GM21528 (cell line): Measurements from ENCODE around the gene SLC25A3.
"Not testable (repeated sequence)": the region's sequence is repeated elsewhere in the genome, so short reads cannot be mapped to it uniquely, and the experiment has no call there.

ENCODE experiments used
- ATAC-seq: cut with Tn5 transposase; IDR thresholded peaks from one replicate; pipeline ENCODE4 v1.9.1; 2021; ENCODE audit warnings: mild to moderate bottlenecking, moderate library complexity; ENCODE audit not compliant: unreplicated experiment, low FRiP score

Gene SLC25A3

GRCh38 chr12:98594050-98594835 lies 757 bp downstream of the SLC25A3 start:
- peak; percentile 1 for ATAC-seq

DNA sequence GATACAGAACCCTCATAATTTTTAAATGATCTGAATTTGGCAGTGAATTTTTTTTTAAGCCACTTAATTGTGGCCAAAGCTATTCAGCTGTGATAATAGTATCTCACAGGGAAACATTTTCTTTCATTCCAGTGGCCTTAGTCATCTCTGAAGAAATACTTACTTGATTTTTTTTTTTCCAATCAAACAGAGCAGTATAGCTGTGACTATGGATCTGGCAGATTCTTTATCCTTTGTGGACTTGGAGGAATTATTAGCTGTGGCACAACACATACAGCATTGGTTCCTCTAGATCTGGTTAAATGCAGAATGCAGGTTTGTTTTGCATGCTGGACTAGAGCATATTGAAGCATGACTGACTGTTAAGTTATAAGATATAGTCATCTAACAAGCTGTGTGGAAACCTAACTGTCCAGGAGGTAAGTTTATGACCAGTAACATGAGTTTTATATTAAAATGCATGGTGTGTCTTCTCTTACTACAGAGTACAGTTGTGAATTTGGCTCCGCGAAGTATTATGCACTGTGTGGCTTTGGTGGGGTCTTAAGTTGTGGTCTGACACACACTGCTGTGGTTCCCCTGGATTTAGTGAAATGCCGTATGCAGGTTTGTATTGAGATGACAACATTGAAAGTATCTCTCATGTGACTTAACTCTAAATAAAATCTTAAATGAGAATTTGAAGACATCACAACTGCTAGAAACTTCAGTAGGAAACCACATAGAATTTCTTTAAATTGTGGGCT lies 1.9 kb downstream of the SLC25A3 start:
- no peak for ATAC-seq

DNA sequence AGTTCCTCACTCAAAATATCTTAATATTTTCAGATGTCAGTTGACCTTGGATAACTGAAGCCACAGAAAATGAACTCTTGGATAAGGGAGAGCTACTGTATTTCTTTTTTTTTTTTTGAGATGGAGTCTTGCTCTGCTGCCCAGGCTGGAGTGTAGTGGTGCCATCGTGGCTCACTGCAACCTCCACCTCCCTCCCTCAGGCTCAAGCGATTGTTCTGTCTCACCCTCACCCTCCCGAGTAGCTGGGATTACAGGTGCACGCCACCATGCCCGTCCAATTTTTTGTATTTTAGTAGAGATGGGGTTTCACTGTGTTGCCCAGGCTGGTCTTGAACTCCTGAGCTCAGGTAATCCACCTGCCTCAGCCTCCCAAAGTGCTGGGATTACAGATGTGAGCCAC lies 3.8 kb downstream of the SLC25A3 start:
- ATAC-seq = not testable (repeated sequence)

- ATAC-seq = no peak
Observed at GRCh38 chr12:98601924-98602323, 8.4 kb downstream of the SLC25A3 start.

- ATAC-seq = no peak
Observed at GRCh38 chr12:98606359-98606988, 13.0 kb downstream of the SLC25A3 start.

DNA sequence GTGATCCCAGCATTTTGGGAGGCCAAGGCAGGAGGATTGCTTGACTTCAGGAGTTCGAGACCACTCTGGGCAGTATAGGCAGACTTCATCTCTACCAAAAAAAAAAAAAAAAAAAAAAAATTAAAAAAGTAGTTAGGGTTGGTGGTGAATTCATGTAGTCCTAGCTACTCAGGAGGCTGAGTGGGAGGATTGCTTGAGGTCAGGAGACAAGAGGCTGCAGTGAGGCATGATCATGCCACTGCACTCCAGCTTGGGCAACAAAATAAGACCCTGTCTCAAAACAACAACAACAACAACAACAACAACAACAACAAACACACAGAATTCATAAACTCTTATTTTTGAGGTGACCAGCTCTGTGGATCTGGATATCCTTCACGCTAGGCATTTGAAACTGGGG lies 17.1 kb downstream of the SLC25A3 start:
- no peak for ATAC-seq

- ATAC-seq = peak; percentile 91
Observed at GRCh38 chr12:98612696-98613334, 19.3 kb downstream of the SLC25A3 start.

DNA sequence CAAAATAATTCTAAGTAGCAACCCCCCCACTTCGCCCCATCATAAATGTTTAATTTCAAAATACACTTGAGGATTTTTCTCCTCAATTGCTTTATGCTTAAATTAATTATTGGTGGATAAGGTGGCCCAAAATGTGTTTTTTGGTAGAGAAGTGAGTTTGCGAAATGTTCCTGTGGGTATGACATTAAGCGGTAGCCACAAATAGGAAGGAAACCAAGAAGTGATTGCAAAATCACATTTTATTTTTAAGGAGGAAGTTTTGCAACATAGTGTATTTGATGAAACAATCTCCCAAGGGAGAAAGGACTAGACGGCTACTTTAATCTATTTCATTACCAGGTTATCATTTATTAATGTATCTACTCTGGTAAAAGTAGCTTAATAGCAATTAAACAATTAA lies 25.5 kb downstream of the SLC25A3 start:
- ATAC-seq = no peak

DNA sequence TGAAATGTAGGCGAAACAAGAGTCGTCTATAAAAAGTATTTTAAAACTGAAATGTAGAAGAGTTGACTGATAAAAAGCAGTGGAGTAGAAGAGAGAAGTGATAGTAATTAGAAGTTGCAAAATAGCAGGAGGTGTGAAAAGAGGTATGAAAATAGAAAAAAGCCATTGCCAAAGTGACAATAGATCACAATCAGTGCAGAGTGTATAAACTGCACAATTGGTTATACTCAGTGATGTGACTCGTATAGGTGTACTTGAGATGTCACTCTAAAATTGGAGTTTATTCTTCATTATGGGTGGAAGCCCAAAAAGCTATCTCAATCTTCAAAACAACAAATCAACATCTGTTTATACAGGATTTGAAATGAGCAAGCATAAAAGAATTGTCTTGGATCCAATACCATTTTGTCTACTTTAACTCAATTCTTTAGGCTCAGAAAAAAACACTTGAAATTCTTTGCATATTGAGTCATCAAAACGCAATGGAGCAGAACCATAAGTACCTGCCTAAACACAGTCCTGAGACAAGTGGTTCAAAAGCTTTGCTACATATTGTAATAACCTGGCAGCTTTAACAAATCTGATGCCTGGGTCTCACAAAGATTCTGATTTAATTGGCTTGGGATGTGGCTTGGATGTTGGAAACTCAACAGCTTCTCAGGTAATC lies 42.3 kb downstream of the SLC25A3 start:
- ATAC-seq = peak; percentile 83

DNA sequence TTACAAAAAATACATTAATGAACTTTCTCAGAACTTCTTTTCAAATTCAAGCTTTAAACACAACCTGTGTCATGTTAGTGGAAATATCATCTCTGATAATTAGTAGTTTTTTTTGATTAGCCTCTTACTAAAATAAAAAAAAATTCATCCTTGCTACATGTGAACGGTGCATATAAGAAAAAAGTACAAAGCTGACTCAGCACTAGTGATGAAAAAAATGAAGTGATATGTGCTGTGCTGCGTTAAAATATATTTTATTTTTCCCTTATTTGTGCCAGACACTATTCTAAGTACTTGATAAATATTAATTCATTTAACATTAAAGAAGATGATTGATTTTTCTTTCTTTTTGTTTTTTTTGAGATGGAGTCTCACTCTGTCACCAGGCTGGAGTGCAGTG lies 43.6 kb downstream of the SLC25A3 start:
- ATAC-seq = no peak

- no peak for ATAC-seq
Observed at GRCh38 chr12:98638009-98638408, 44.5 kb downstream of the SLC25A3 start.

- ATAC-seq = no peak
Observed at GRCh38 chr12:98639491-98639890, 46.0 kb downstream of the SLC25A3 start.

DNA sequence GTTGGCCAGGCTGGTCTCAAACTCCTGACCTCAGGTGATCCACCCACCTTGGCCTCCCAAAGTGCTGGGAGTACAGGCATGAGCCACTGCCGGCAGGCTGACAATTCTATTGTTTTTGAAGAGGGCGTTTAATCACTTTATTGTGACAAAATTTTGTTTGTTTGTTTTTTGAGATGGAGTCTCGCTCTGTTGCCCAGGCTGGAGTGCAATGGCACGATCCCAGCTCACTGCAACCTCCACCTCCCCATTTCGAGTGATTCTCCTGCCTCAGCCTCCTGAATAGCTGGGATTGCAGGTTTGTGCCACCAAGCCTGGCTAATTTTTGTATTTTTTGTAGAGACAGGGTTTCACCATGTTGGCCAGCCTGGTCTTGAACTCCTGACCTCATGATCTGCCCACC lies 49.3 kb downstream of the SLC25A3 start:
- ATAC-seq = not testable (repeated sequence)

GRCh38 chr12:98644433-98644711 lies 50.9 kb downstream of the SLC25A3 start:
- peak; percentile 32 for ATAC-seq

DNA sequence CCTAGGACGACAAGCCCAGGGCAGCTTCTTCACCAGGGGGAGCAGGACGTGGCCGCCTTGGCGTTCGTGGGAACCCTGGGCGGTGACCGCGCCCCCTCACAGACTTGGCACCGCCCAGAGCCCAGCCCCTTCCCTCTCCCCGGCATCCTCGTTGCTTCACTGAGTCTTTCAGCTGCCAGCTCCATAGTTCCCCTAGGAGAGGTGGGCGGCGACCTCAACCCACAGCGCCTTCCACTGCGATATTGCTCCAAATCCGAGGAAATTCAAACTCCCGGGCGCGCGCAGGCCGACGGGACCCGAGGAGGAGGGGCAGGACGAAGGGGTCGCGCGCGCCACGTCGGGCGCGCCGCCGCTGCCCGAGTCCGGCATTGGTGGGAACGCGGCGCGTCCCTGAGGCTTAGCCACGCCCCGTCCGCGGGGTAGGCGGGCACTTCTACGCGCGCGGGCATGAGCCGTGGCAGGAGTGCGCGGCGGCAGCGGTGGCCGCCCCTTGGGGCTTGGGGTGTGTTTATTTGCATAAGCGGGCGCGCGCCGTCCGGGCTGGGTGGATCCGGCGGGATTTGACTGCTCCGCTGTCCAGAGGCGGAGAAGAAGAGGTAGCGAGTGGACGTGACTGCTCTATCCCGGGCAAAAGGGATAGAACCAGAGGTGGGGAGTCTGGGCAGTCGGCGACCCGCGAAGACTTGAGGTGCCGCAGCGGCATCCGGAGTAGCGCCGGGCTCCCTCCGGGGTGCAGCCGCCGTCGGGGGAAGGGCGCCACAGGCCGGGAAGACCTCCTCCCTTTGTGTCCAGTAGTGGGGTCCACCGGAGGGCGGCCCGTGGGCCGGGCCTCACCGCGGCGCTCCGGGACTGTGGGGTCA lies 51.5 kb downstream of the SLC25A3 start, which contains the start of the genes APAF1 and IKBIP:
Gene APAF1, plus strand, starts transcription at position 579 of the 860 bp plus-strand sequence. CDS start 3,070 bp downstream, outside the sequence.
Gene IKBIP, minus strand, starts transcription at position 77 of the 860 bp plus-strand sequence. CDS start 87 bp downstream, outside the sequence.
- ATAC-seq = peak; percentile 89

- peak; percentile 9 for ATAC-seq
Observed at GRCh38 chr12:98645572-98646067, 52.1 kb downstream of the SLC25A3 start.

DNA sequence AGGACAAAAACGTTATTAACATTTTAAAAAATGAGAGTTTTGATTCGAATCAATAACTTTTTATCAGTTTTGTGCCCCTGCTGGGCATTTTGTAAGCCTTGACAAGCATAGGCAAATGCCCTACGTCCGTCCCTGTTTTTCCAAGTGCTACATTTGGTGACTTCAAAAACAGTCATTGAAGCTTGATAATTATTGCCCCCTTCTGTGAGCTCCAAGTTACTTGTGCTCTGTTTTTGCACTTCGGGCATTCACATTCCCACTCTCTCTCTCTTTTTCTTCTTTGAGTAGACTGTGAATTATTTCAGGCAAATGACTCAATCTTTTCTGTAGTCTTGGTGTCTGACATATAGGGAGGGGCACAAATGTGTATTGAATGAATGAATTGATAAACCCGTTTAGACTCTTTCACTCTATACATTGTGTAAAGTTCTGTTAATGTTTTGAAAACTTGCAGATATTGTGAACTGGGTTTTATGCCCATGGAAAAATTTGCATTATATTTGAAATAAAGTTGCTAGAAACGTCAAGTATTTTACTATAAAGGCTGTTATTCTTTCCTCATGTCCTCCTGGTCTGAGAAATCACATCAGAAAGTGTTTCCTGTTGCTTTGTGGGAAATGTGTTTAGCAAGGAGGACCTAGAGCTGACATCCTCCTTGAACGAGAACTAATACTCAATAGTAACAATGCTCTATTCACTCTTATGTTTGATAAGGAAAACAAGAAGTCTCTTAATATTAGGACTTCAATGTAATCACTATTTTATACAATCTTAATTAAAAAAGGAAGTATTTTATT lies 53.0 kb downstream of the SLC25A3 start:
- no peak for ATAC-seq

GRCh38 chr12:98651328-98651727 lies 57.8 kb downstream of the SLC25A3 start:
- ATAC-seq = no peak
